Activated T-cell treated with anti-CD3 and anti-CD28 coated beads for 48 hours (primary cell): ENCODE data around the gene CFAP97.
"Not testable (repeated sequence)": the region's sequence is repeated elsewhere in the genome, so short reads cannot be mapped to it uniquely, and the experiment has no call there.

ENCODE experiments used
- DNase-seq: peaks from one replicate; pipeline ENCODE4 v3.0.0-alpha.2; 2020; ENCODE audit warnings: low read depth

CFAP97 gene

GRCh38 chr4:185203486-185204237, at the start of gene CFAP97:
Gene CFAP97 (minus strand): TSS chr4:185204000. CDS start chr4:185191196, 12,804 bp downstream.
- peak; percentile 75 for DNase-seq

- DNase-seq, result no peak
Measured at GRCh38 chr4:185249105-185249504, 45.3 kb upstream of the CFAP97 start.

- no peak for DNase-seq
Measured at GRCh38 chr4:185248393-185249039, 44.7 kb upstream of the CFAP97 start.

GRCh38 chr4:185247151-185247550, 43.4 kb upstream of the CFAP97 start:
- DNase-seq, result no peak

- no peak for DNase-seq
Measured at GRCh38 chr4:185246453-185246852, 42.7 kb upstream of the CFAP97 start.

GRCh38 chr4:185244763-185245162, 41.0 kb upstream of the CFAP97 start:
- DNase-seq, result no peak

- DNase-seq, result no peak
Measured at GRCh38 chr4:185243879-185244278, 40.1 kb upstream of the CFAP97 start.

GRCh38 chr4:185242749-185243533, 39.1 kb upstream of the CFAP97 start:
- DNase-seq, result no peak

GRCh38 chr4:185240486-185240885, 36.7 kb upstream of the CFAP97 start:
- not testable (repeated sequence) for DNase-seq

GRCh38 chr4:185238750-185239149, 35.0 kb upstream of the CFAP97 start:
- DNase-seq, result no peak

- DNase-seq, result no peak
Measured at GRCh38 chr4:185238215-185238681, 34.4 kb upstream of the CFAP97 start.

- no peak for DNase-seq
Measured at GRCh38 chr4:185237175-185237574, 33.4 kb upstream of the CFAP97 start.

- no peak for DNase-seq
Measured at GRCh38 chr4:185235843-185236503, 32.2 kb upstream of the CFAP97 start.

GRCh38 chr4:185235119-185235842, 31.5 kb upstream of the CFAP97 start:
- DNase-seq, result no peak

GRCh38 chr4:185232370-185232769, 28.6 kb upstream of the CFAP97 start:
- DNase-seq, result no peak

GRCh38 chr4:185229021-185229818, 25.4 kb upstream of the CFAP97 start:
- DNase-seq, result no peak

GRCh38 chr4:185227713-185228278, 24.0 kb upstream of the CFAP97 start:
- no peak for DNase-seq

GRCh38 chr4:185227131-185227551, 23.3 kb upstream of the CFAP97 start:
- no peak for DNase-seq

- no peak for DNase-seq
Measured at GRCh38 chr4:185225940-185226339, 22.1 kb upstream of the CFAP97 start.

- no peak for DNase-seq
Measured at GRCh38 chr4:185224597-185224996, 20.8 kb upstream of the CFAP97 start.
